DMS153 treated with DMSO at 0.1 percent for 48 hours (cell line): ENCODE results near the gene NAV2.

Source experiments
- DNase-seq: peaks from one replicate; lab custom pipeline; 2025; ENCODE audit not compliant: unreplicated experiment; lab: John Stamatoyannopoulos, UW

Gene NAV2

DNA sequence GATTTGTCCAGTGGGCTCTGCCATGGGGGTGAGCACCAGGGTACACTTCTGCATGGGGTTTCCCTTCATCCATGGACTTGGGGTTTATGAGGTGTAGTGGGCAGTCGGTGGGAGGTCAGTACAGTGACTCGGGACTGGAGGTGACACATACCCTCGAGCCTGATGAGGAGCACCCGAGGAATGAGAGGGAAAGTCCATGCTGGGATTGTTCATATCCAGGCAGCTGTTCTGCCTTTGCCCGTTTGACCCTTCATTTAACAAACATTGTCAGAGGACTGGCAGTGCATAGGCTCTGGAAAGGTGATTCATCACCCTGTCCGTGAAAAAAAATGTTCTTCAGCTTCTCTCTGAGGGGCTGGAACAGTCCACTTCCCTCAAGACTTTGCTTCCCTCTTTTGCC, 2.7 kb downstream of the NAV2 start:
- no peak for DNase-seq

DNA sequence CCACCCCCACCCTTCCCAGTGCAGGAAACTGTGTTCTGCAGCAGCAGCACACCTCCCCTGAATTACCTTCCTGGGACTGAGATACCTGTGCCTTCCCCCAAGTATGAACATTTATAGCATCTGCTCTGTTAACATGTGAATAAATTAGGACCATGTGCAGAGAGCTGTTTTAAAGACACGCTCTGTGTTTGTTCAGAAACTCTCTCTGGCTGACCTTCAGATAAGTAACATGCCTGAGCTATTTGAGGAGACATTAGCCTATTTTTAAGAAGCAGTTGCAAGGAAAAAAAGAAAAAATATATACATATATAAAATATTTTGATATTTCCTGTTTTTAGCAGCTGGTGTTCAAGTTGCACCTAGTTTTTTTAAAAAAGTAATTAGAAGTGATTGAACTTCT, 5.4 kb downstream of the NAV2 start:
- no peak for DNase-seq

DNA sequence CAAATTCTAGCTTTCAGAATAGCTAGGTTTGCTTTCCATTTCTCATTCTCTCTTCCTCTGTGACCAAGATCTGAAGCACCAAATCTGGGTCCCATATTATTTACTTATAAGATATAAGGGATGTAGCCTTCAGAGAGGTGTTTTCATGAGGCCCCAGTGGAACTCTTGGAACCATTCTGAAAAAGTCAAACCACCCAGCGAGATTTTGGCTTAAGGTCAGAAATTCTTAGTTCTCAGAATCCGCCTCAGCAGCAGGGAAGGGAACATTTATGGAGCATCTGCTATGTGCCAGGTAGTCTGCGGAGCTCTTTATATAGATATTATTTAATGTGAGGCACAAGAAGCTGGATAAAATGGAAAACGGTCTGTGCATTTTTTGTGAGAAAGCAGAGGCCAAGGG, 6.3 kb downstream of the NAV2 start:
- no peak for DNase-seq

DNA sequence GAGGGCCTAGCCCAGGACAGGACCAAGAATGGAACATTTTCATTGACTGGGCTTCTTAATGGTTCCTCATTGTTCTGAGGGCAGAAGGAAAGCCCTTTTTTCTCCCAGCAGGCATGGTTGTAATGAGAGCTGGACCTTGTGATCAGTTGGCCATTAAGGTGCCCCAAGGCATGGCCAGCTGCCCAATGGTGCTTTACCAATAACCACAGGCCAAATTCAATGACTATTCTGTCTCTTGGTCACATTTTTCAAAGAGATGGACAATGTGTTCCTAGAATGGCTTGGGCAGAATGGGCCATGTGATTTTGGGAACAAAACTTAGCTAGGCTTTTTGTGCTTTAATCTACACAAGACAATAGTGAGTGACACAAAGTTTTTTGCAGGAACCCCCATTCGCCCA, 7.3 kb downstream of the NAV2 start:
- no peak for DNase-seq

DNA sequence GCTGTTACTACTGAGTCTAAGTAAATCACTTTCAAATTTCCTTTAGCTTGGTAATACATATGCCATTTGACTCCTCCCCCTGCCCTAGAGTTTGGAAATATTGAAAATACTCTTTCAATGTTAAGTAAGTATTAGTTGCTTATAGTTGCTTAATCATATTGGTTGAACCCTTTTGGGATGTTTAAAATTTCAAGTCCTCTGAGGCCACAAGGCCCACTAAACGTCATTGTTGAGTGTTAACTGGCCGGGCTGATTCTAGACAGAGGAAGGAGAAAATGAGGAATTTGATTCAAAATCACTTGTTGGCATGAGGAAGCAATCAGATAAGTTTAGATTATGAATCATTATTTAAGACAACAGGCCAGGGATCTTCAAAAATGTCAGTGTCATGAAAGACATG, 8.5 kb downstream of the NAV2 start:
- no peak for DNase-seq

DNA sequence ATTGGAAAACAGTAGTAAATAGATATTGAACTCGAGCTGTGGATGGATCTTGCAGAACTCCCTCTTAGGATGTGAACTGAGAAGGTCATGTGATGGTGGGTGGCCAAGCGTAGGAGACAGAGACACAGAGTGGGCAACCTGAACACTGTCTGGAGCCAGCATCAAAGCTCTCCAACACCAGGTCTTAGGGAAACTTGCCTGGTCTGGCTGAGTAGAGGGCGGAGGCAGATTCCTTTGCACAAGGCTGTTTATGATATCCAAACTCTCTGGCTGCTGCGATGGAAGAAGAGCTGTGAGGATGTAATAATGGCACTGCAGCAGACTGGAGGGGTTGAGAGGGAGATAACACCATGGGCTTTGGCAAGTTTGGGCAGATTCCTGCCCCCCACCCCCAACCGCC, 10.1 kb downstream of the NAV2 start:
- no peak for DNase-seq

DNA sequence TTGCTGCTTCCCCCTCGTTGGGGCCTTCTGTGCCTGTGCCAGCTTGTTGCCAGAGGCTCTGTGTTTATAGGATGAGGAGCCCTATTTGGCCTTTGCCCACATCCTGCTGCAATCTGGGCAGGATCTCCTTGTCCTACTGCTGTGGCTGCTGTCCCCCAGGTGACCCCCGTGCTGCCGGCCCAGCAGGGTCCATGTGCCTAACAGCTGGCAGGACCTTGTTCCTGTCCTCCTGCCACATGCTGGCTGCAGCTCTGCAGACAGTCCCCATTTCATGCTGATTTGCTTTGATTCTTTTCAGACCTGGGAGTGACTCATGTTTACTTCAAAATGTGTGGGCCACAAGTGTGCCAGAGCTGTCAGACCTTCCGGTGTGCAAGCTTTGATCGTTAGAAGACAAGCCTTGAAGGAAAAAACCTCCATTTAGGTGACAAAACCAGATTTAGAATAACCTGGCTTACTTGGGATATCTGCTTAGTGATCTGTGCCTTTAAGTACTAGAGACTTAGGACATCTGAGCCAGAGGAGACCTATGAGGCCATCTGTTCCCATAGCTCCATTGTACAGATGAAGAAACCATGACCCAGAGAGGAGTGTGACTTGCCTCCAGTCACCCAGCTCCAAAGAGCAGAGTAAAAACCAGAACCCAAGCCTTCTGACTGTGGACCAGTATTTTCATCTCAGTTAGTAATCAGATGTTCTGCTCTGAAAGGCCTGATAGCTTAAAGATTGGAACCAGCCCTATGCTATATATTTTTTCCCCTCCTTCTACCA, 11.1 kb downstream of the NAV2 start:
- no peak for DNase-seq

DNA sequence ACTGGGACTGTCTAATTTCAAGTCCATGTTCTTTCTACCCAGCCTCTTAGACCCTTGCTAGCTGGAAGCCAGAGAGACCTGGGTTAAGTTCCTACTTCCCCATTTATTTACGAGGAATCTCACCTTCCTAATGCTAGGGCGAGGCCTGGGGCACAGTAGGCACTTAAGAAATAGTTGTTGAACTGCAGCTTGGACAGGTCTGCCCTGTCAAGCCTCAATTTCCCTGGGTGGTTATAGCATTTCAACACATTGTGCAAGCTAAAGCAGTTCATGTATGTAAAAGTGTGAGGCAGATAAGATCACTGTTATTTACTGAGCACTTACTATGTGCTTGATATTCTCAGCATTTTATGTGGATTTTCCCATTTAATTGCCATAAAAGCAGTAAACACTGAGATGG, 12.1 kb downstream of the NAV2 start:
- no peak for DNase-seq

DNA sequence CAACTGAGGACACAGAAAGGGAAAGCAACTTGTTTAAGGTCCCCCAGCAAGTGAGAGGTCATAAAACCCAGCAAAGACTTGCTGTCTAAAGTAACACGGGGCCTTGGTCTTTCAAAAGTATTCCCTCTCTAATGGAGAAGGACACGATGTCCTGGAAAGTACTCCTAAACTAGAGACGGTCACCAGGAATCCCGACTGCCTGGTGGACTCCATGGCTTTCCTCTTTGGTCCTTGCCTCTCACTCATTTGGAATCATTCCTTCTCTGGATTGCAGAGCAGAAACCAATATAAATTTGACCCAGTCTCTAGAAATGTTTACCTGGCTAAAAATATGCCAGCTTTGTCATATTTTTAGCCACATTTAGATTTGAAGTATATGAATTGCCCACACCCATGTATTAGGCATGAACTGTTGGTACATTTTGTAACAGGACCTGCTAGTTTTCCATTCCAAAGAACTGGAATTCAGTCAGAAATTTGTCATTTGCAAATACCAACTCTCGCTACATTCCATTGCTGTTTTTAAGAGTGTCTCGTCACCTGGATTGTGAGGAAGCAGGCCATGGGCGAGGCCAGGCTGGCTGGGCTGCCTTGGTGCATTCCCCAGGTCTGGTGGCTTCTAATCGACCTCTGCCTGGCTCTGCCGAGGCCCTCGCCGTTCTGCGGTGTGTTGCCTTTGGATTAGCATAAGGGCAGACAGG, 12.9 kb downstream of the NAV2 start:
- no peak for DNase-seq

DNA sequence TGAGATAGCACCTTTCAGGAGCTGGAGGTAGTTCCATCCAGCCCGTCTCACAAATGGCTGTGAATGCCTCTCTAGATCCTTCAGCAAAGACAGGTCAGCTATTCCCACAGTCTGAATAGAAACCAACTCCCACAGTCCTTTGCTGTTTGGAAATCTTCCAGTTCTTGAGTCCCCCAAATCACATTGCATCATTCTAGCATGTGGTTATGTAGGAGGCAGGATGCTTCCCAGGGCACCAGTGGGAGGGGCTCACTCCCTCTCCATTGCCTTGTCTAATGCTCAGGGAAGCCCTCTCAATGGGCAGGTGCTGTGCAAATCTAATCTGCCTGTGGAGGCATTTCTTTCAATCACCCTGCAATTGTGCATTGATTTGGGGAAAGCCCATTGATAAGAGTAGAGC, 14.6 kb downstream of the NAV2 start:
- DNase-seq, result no peak

DNA sequence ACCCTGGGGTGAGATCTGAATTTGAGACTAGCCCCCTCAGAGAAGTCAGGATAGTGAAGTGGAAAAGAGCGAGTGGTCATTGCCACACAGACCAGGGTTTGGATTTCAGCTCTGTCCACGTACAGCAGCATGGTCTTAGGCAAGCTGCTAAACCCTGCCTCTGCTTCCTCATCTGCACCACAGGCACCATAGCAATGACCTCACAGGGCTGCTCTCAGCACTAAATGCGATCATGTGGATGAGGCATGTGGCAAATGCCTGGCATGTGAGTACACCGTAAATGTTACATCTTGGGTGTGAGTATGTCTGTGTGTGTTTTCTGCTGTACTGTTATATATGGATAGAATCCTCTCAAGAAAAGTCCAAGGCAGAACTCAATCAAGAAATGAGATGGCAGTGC, 15.8 kb downstream of the NAV2 start:
- DNase-seq, result no peak

DNA sequence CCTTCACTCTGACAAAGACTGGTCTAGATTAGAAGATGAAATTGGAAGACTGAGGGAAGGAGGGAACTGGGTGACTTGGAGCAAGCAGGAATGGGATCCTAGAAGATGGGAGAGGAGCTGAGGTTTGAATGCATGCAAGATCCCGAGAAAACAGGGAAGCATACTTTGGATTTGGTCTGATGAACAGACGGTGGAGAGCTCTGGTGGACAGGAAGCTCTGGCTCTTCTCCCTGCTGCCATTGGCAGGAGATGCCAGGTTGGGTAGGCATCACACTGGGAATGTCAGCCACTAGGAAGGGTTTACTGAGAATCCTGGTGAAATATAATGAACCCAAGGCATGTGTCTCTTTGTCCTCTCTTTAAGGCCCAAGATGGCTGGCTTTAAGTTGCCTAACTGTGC, 16.5 kb downstream of the NAV2 start:
- no peak for DNase-seq

DNA sequence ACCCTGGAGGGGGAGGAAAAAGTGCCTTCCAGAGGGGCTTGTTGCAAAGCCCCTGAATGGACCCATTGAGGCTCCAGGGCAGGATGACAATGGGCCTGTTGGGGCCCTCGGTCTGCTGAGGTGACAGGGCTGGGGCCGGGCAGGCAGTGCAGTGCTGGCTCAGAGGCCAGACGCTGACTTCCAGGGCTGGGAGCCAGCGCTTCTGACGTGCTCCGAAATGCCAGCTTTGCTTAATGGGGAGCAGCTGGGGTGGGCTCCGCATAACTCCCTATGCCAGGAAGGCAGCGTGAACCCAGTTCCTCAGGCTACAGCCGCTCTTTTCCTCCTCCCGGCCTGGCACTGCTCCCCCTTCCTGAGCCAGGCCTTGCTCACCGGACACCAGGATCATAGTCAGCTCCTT, 17.7 kb downstream of the NAV2 start:
- DNase-seq, result no peak

DNA sequence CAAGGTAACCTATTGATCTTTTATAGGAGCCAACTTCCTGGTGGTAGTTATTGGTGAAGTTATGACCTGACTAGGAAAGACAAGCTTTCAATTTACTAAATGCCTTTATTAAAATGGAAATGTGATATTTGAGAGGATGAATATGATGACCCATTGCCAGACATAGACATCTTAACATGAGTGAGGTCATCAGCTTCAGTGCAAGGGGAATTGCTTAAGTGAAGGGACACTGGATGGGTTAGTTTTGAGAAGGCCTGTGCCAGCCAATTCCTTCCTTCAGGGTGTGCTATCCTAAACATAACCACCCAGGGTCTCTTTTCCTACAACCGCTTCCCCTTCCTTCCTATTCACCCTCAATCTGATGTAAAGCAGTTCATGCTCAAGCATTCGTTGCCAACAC, 21.5 kb downstream of the NAV2 start:
- DNase-seq, result no peak

DNA sequence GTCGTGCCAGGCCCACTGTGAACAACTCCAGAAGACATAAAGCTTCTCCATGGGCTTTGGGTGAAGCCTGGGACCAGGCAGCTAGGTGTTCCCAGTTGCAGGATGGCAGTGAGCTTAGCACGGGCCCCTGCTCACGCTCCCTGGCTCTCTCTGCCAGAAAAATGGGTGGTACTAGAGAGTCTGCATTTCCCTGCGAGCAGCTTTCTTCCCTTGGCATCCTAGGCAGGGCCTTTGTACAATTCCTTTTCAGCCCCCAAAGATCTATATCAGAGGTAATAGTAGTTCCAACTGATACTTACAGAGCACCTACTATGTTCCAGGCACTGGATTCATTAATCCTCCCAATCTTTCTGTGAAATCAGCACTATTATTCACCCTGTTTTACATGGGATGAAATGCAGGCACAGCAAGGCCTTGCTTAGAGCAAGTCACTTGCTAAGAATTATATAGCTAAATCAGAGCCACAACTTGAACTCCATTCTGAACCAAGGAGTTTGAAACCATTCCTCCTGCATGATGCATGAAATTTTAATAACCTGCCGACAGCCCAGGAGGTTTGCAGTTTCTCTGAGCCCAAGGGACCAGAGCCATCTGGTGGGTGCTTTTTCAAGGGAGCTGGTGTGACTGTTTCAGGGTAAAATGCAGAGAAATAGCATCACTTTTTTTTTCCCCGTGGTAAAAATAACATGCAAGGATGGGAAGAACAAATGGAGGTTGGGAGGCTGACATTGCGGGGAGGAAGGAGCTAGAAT, 22.7 kb downstream of the NAV2 start:
- DNase-seq, result no peak

DNA sequence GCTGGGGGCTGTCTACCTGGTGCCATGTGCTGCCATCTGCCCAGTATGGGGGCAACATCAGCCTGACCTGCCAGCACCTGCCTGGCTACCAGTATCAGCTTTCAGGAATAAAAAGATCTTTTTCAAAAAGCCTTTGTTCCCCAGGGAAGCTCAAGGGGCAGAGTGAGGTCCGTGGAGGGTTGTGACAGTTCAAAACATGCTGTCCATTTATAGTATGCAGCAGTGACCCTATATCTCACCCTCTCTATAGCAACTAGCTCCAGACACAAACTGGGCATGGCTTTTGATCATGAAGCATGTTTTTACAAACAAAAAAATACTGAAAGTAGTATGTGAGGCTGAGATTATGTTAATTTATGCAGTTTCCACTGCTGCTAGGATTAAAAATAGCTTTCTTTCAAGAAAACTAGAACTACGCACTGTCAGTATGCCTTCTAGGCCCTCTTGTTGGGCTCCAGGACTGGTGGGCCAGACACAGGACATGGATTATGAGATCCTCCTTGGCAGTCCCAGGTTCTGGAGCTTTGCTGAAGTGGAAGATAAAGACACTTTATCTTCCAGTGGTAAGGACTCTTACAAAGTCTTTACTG, 23.4 kb downstream of the NAV2 start:
- no peak for DNase-seq

DNA sequence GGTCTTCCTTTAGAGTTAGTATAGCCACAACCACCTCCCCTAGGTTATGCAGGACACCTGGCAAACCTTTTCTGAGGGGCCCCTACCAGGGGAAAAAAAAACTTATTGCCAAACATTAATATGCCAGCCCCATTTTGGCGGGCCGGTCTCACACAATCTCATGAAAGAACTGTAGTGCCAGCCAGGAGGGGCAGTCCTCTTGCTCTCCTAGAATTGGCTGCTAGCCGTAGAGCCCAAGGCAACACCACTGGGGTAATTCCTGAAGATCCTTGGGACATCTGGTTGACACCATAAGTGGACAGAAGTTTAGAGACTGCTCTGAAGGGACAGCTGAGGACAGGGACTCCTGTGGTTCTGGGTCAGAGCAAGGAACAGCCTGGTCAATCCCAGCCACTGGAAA, 24.2 kb downstream of the NAV2 start:
- no peak for DNase-seq

DNA sequence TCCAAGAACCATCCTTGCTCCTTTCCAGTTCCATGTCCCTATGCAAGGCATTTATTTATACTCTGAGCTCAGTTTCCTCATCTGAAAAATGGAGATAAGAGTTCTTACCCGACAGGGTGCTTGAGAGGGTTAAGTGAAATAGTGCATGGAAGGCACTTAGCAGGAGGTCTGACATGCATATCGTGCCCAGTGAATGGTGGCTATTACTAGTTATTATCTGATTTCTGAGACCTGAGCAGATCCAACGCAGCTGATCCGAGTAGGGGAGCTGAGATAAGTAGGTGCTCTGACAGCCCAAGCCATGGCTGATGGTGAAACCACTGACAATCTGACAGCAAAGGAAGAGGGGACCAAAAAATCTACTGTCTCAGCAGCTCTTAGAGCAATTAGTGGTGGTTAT, 24.9 kb downstream of the NAV2 start:
- no peak for DNase-seq

DNA sequence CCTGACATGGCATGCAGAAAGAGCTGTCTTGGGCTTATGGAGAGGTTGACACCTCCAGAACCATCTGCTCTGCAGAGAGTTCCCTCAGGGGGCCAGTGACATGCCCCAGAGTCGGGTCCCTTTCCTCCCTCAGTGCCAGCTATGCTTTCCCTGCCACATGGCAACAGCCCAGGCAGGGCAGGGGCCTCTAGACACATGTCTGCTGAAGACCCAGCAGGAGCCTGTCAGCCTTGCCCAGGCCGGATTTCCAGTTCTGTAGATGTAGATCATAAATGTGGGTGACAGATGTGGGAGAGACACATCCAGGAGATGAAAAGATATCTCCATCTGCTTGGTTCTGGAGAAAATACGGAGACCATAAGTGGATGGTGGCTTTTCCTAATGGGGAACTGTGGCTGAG, 25.5 kb downstream of the NAV2 start:
- no peak for DNase-seq

DNA sequence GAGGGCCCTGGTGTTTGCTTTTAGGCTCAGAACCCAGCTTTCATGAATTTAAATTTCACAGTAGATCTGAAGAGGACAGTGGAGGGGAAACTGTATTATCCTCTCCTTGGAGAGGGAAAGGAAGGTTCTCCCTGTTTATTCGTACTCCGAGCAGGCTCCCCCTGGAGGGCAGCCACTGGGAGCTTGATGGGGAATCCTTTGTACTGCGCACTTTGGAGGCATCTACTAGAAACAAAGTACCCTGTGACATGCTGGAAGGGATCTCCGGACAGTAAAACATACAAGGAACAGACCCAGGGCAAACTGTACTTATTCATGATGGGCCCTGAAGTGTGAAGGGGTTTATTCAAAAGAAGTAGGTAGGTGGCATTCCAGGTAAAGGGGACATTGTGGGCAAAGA, 27.2 kb downstream of the NAV2 start:
- DNase-seq, result no peak

DNA sequence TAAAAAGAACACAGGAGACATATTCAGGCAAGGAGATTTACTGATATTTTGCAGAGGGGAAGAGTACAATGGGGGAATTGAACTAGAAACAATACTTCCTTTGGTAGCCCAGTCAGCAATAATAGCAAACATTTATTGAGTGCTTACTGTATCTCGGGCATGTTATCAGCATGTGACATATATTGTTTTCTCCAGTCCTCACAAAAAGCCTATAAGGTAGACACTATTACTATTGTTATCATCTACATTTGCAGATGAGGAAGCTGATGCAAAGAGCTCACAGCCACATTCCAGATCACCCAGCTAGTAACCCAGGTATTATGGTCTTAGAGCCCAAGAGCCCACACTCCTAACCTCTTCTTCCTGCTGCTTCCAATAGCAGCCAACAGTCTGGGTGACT, 27.9 kb downstream of the NAV2 start:
- no peak for DNase-seq
